ENCODE measurements around the gene PARK7.

Gene PARK7

GRCh38 chr1:8024329-8024728 lies 62.8 kb downstream of the PARK7 start:
- no peak for DNase-seq (ENCODE audit: low read depth in 2 of 2)

GRCh38 chr1:8025061-8025670 lies 63.7 kb downstream of the PARK7 start:
- DNase-seq (ENCODE audit: low read depth in 2 of 2) = no peak

DNA sequence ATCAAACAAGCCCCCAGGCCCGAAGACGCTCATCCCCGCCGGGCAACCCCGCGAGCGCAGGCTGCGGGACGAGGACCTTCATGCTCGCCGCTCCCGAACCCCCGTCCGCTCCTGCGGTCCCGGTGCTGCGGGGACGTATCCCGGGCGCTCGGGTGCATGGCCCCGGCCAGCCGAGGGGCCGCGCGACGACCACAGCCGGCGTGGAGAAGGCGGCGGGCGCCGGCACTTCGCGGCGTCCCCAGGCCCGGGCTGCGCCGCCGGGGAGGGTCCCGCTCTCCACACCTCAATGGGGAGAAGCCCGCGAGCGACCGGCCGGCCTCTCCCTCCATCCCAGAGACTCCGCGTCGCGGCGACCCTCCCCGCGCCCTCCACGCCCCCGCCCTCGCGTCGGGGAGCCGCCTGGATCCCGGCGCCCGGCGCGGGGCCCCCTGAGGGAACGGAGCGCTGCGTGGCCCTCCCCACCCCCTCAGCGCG lies 64.2 kb downstream of the PARK7 start:
- DNase-seq (ENCODE audit: low read depth in 2 of 2) = no peak

- DNase-seq (ENCODE audit: low read depth in 2 of 2) = peak; percentile 82 to 85
These were observed 64.9 kb downstream of the PARK7 start, which contains the start of gene ERRFI1 for GRCh38 chr1:8026153-8026975. Gene ERRFI1 (minus strand): TSS chr1:8026309. CDS start chr1:8015619, 10,690 bp downstream.

GRCh38 chr1:8026976-8027747 lies 65.7 kb downstream of the PARK7 start:
- no peak for DNase-seq (ENCODE audit: low read depth in 2 of 2)

DNA sequence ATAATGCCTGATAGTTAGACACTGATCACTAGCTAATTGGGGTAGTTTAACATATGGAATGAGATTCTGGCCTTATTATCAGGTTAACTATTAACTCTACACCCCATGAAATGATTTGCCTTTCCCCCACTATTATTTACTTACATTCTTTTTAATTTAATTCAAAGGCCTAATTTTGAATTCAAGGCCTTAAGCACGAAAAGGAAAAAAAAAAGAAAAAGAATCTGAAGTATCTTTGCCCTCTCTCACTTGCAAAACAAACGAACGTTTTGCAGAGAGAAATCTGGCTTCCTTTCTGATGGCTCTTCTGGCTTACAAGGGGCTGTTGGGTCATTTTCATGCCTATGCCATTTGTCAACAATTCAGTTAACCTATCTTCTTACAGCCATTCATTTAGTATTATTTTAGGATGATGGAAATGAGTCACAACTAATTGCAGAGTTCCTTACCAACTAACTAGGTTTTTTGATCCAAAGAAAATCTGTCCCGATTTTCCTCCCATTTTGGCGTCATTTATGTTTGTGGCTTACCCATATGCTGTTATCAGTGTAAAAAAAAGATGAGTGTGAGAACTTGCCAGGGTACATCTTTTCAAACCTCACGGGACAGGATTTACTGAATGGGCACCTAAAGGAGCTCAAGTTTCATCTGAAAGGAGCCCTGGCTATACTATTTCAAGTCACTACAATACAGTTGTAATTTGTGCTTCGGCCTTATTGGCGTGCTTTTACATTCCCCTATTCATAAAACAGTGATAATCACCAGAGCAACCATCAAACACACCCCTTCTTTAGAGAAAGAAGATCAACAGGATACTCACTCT lies 66.4 kb downstream of the PARK7 start:
- no peak for DNase-seq (ENCODE audit: low read depth in 2 of 2)

- DNase-seq (ENCODE audit: low read depth in 2 of 2) = no peak
These were observed 67.0 kb downstream of the PARK7 start for GRCh38 chr1:8028571-8028910.

DNA sequence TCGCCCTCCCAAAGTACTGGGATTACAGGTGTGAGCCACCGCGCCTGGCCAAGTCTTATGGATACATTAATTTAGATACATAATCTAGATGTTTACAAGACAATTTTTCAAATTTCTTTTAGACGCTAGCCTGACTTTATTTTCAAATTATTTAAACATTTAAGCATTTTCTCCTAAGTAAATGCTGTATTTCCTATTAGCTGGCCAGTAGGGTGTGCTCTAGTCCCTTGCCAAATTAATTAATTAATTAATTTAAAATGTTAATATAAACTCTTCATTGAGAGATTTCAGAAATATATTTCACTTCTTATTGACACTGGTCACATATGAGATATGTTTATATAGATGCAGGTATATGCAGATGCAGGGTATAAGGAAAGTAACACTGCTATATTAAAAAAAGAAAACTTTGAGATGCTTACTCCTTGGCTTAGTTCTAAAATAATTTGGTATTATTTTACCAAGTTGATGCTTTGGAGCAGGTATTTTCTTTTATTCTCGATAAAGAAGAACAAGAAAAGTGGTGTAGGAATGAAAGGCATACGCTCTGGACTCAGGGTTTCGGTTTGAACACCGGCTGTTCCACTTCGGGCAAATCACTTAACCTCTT lies 69.8 kb downstream of the PARK7 start:
- no peak for DNase-seq (ENCODE audit: low read depth in 2 of 2)

- DNase-seq (ENCODE audit: low read depth in 2 of 2) = no peak
These were observed 70.9 kb downstream of the PARK7 start for GRCh38 chr1:8032366-8032910.

DNA sequence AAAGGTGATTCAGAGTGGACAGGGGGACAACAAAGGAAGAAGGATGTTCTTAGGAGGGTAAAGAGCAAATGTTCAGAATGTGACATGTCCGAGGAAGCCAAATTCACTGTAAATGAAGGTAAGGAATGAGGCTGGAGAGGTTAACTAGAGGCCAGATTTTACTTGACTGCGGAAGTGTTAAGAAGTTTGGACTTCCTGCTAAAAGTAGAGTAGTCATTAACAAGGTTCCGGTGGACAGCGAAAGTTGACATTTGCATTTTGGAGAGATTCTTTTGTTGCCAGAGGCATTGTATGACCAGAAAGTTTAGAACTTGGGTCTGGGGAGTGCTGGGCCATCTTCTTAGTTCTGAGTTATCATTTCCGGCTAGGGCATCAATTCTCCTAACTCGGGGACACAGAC lies 71.8 kb downstream of the PARK7 start:
- no peak for DNase-seq (ENCODE audit: low read depth in 2 of 2)
